CD14-positive monocyte (primary cell): ENCODE results near the gene ZNF281. TPM values are rescaled to one million over a fixed set of nuclear protein-coding genes. Genes with fewer than 3 reads are reported as not detected.

Experiments
- DNase-seq, 3 donors: peaks; one replicate each; pipeline ENCODE4 v3.0.0-alpha.2; 2011 to 2022
- H2AFZ ChIP-seq: 2 replicates; pipeline ENCODE4 v1.6.0; 2012; ENCODE audit warnings: mild to moderate bottlenecking, low read depth, low read length, inconsistent platforms; ENCODE audit not compliant: insufficient read depth, poor library complexity, severe bottlenecking
- H3K27ac ChIP-seq, 2 donors: 1 replicate in 1 of 2; 2 replicates in 1 of 2; pipeline ENCODE4 v1.5.1; 2012 to 2013; ENCODE audit warnings: low read length in 2 of 2, control low read depth in 1 of 2, inconsistent platforms in 1 of 2, low read depth in 1 of 2, mild to moderate bottlenecking in 1 of 2
- H3K27me3 ChIP-seq, 2 donors: one replicate each; pipeline versions ENCODE4 v1.6.0 to v1.6.1; 2011 to 2013; ENCODE audit warnings: low read length in 2 of 2; ENCODE audit not compliant: control insufficient read depth in 2 of 2, insufficient read depth in 2 of 2
- H3K36me3 ChIP-seq, 2 donors: replicated peaks in 1 of 2; 1 replicate in 1 of 2; 2 replicates in 1 of 2; pipeline versions ENCODE4 v1.5.1 to v1.6.1; 2012 to 2013; ENCODE audit warnings: low read length in 2 of 2, control low read depth in 1 of 2, inconsistent platforms in 1 of 2, mild to moderate bottlenecking in 1 of 2; ENCODE audit not compliant: insufficient read depth in 2 of 2, control insufficient read depth in 1 of 2
- H3K4me1 ChIP-seq, 2 donors: 1 replicate in 1 of 2; 2 replicates in 1 of 2; pipeline versions ENCODE4 v1.5.1 to v1.6.1; 2012 to 2013; ENCODE audit warnings: low read length in 2 of 2, control low read depth in 1 of 2, inconsistent platforms in 1 of 2, mild to moderate bottlenecking in 1 of 2, moderate library complexity in 1 of 2; ENCODE audit not compliant: insufficient read depth in 2 of 2, control insufficient read depth in 1 of 2
- H3K4me2 ChIP-seq: replicated peaks from 2 replicates; pipeline ENCODE3; 2012; ENCODE audit warnings: low read length, moderate library complexity, mild to moderate bottlenecking; ENCODE audit not compliant: poor library complexity, severe bottlenecking; ENCODE audit errors: extremely low read depth
- H3K4me3 ChIP-seq, 3 experiments: fragments of 200-600 bp in 1 of 3; sonication (generic) in 1 of 3; replicated peaks in 1 of 3; 1 replicate in 2 of 3; 2 replicates in 1 of 3; pipeline ENCODE4 v1.5.1; 2011 to 2013; ENCODE audit warnings: low read length in 3 of 3, mild to moderate bottlenecking in 3 of 3, control low read depth in 2 of 3, low read depth in 2 of 3, inconsistent platforms in 1 of 3, moderate library complexity in 1 of 3
- H3K79me2 ChIP-seq: 2 replicates; pipeline ENCODE4 v1.6.0; 2012; ENCODE audit warnings: mild to moderate bottlenecking, control low read depth, inconsistent platforms, low read length, moderate library complexity; ENCODE audit not compliant: insufficient read depth
- H3K9ac ChIP-seq: 2 replicates; pipeline ENCODE4 v1.6.0; 2017; ENCODE audit warnings: low read length, mild to moderate bottlenecking; ENCODE audit not compliant: insufficient read depth, poor library complexity, severe bottlenecking
- H3K9me3 ChIP-seq, 2 donors: replicated peaks in 1 of 2; 1 replicate in 1 of 2; 2 replicates in 1 of 2; pipeline versions ENCODE4 v1.5.1 to v1.6.1; 2012 to 2013; ENCODE audit warnings: low read length in 2 of 2, control low read depth in 1 of 2; ENCODE audit not compliant: control insufficient read depth in 1 of 2, insufficient read depth in 1 of 2
- H4K20me1 ChIP-seq: 2 replicates; pipeline ENCODE4 v1.6.0; 2012; ENCODE audit warnings: mild to moderate bottlenecking, low read length, control low read depth, moderate library complexity; ENCODE audit not compliant: insufficient read depth
- H3K27ac Mint-ChIP-seq, 7 donors: one replicate each; pipeline ENCODE4 v1.8.0; 2020; ENCODE audit warnings: mild to moderate bottlenecking in 7 of 7, mixed read lengths in 7 of 7, moderate library complexity in 6 of 7, inconsistent platforms in 2 of 7
- H3K27me3 Mint-ChIP-seq, 3 donors: one replicate each; pipeline ENCODE4 v1.8.0; 2021 to 2022; ENCODE audit warnings: low read depth in 3 of 3, mild to moderate bottlenecking in 3 of 3, mixed read lengths in 3 of 3, moderate library complexity in 3 of 3, inconsistent platforms in 1 of 3
- H3K36me3 Mint-ChIP-seq, 2 donors: one replicate each; pipeline ENCODE4 v1.8.0; 2020; ENCODE audit warnings: mixed read lengths in 2 of 2, inconsistent platforms in 1 of 2, mild to moderate bottlenecking in 1 of 2
- H3K4me1 Mint-ChIP-seq: one replicate; pipeline ENCODE4 v1.8.0; 2020; ENCODE audit warnings: mild to moderate bottlenecking, mixed read lengths
- H3K4me3 Mint-ChIP-seq, 2 donors: one replicate each; pipeline ENCODE4 v1.8.0; 2020; ENCODE audit warnings: mild to moderate bottlenecking in 2 of 2, mixed read lengths in 2 of 2, moderate library complexity in 1 of 2
- H3K9me3 Mint-ChIP-seq, 7 donors: one replicate each; pipeline ENCODE4 v1.8.0; 2020 to 2022; ENCODE audit warnings: mixed read lengths in 7 of 7, mild to moderate bottlenecking in 6 of 7, moderate library complexity in 6 of 7, inconsistent platforms in 2 of 7
- CTCF ChIP-seq: fragments of 200-600 bp; IDR thresholded peaks from one replicate; pipeline ENCODE4 v1.8.0; 2022; ENCODE audit warnings: antibody characterized with exemption, mild to moderate bottlenecking
- WGBS: methylation state at CpG from one replicate; pipeline ENCODE4 v1.1.5; 2013; ENCODE audit warnings: missing lambda C conversion rate; ENCODE audit not compliant: insufficient coverage; 5-methylcytosine and 5-hydroxymethylcytosine counted together
- intact Hi-C, 2 donors: fragments of 100-400 bp; cut with micrococcal nuclease; formaldehyde crosslinking; loops; one replicate each; pipeline versions ENCODE4 v1.15.0 to v1.15.1; 2023
- polyA plus RNA-seq, 3 donors: library from polyadenylated mRNA; depleted of rRNA in 1 of 3; unstranded in 2 of 3; stranded (reverse) in 1 of 3; fragments of 300-500 nt in 2 of 3; fragments of >200 nt in 1 of 3; fragmentation: Illumina TruSeq in 2 of 3; gene quantifications; 1 replicate in 2 of 3; 2 replicates in 1 of 3; pipeline ENCODE4 v1.2.3, GENCODE V29; 2012 to 2021

Gene ZNF281
- polyA plus RNA-seq, 3 donors: 10.5 to 30.6 (median 26.6) TPM

DNA sequence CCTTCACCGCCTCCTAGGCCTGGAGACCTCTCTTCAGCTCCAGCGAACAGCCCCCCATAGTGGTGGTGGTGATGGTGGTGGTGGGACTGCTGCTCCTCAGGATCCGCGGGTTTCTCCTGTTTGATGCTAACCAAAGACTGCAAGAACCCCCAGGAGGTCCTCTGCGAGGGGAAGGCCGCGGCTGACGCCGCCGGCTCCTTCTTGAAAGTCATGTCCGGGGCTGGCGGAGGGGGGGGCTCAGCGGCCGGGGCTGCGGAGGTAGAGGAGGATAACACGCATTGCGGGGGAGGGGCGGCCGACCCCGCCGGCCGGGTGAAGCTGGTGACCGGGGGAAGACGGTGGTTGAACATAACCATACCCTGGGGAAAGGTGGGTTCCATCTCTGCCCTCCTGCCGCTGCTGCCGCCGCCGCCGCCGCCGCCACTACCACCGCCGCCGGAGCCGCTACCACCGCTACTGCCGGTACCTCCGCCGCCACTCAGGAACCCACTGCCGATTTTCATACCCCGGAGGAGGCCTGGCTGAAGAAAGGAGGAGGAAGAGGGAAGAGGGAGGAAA, 554 bp downstream of the ZNF281 start:
- H2AFZ ChIP-seq: peak overlapping the region; percentile 86
- peak; percentile 12 to 55 (median 24) for DNase-seq
- peak overlapping the region; percentile 60 to 88 (median 85) for H3K4me3 ChIP-seq
- no peaks in the 10 kb centered on the region for H3K27me3 ChIP-seq
- peak overlapping the region; percentile 90 for H3K9ac ChIP-seq
- peaks cover 55% of the 10 kb centered on the region for H3K79me2 ChIP-seq
- H3K36me3 ChIP-seq: no peaks in the 10 kb centered on the region
- peaks cover 0 to 2% (median 0%) of the 10 kb centered on the region in 7 donors for H3K9me3 Mint-ChIP-seq
- H3K4me1 Mint-ChIP-seq: peaks cover 60% of the 10 kb centered on the region
- peaks cover 39 to 57% of the 10 kb centered on the region in 2 donors for H3K4me1 ChIP-seq
- intact Hi-C loops: loop anchor here (5.0 to 10.0 kb wide), 2 partner anchors 42 to 54 kb away; no protein-coding TSS in a partner anchor
- 0% methylated on average over 26 of the region's 41 CpGs for WGBS
- peak overlapping the region; percentile 87 to 97 (median 93) for H3K27ac Mint-ChIP-seq
- peaks cover 11% of the 10 kb centered on the region for H4K20me1 ChIP-seq
- H3K9me3 ChIP-seq: no peaks in the 10 kb centered on the region
- peak overlapping the region; percentile 60 to 90 for H3K27ac ChIP-seq
- H3K36me3 Mint-ChIP-seq: peaks cover 21 to 22% of the 10 kb centered on the region in 2 donors
- H3K4me3 Mint-ChIP-seq: peak overlapping the region; percentile 94 to 99
- H3K27me3 Mint-ChIP-seq: peaks cover 0 to 1% (median 0%) of the 10 kb centered on the region in 3 donors
- no peak for TF ChIP-seq CTCF
- peak overlapping the region; percentile 92 for H3K4me2 ChIP-seq

GRCh38 chr1:200406161-200406797, 3.6 kb downstream of the ZNF281 start:
- Histone ChIP-seq H3K4me2 (peak overlapping the region; percentile 11), H3K4me3 (no peak overlapping the region), H3K27me3 (no peaks in the 10 kb centered on the region), H3K4me1 (peaks cover 34 to 54% of the 10 kb centered on the region in 2 donors), H3K79me2 (peaks cover 64% of the 10 kb centered on the region), H3K27ac (peak overlapping the region in 1 of 2 donors; percentile 39), H3K9ac (no peak overlapping the region), H2AFZ (no peak overlapping the region), H3K36me3 (peaks cover 3 to 17% of the 10 kb centered on the region in 2 donors), H4K20me1 (peaks cover 11% of the 10 kb centered on the region), H3K9me3 (no peaks in the 10 kb centered on the region)
- Mint-ChIP-seq H3K9me3 (peaks cover 0 to 2% (median 0%) of the 10 kb centered on the region in 7 donors), H3K27me3 (no peaks in the 10 kb centered on the region), H3K27ac (peak overlapping the region in 3 of 7 donors; percentile 5 to 64 (median 58)), H3K4me3 (no peak overlapping the region), H3K36me3 (peaks cover 38 to 40% of the 10 kb centered on the region in 2 donors), H3K4me1 (peaks cover 52% of the 10 kb centered on the region)
- no peak for TF ChIP-seq CTCF
- intact Hi-C loops: loop anchor here (5.0 to 10.0 kb wide), 2 partner anchors 39 to 51 kb away; no protein-coding TSS in a partner anchor
- no peak for DNase-seq
- no CpG with 5 or more reads among the region's 8 CpGs for WGBS
